Endodermal cell (in vitro differentiated cells): Measurements from ENCODE around the gene XYLT1. TPM values are rescaled to one million over a fixed set of nuclear protein-coding genes. Genes with fewer than 3 reads are reported as not detected.

Source experiments
- DNase-seq: peaks from one replicate; pipeline ENCODE4 v3.0.0-alpha.2; 2017
- H3K27ac ChIP-seq: 2 replicates; pipeline ENCODE4 v1.5.1; 2013; ENCODE audit warnings: mild to moderate bottlenecking, low read depth, low read length, moderate library complexity
- H3K27me3 ChIP-seq: 2 replicates; pipeline ENCODE4 v1.6.1; 2013; ENCODE audit warnings: mild to moderate bottlenecking, low read length, moderate library complexity; ENCODE audit not compliant: insufficient read depth, control insufficient read depth, poor library complexity, severe bottlenecking
- H3K36me3 ChIP-seq: 2 replicates; pipeline ENCODE4 v1.7.0; 2013; ENCODE audit warnings: mild to moderate bottlenecking, low read length, moderate library complexity; ENCODE audit not compliant: control insufficient read depth, insufficient read depth
- H3K4me1 ChIP-seq: one replicate; pipeline ENCODE4 v1.7.0; 2013; ENCODE audit warnings: low read length; ENCODE audit not compliant: control insufficient read depth, insufficient read depth
- H3K4me3 ChIP-seq: 2 replicates; pipeline ENCODE4 v1.5.1; 2013; ENCODE audit warnings: mild to moderate bottlenecking, low read length, moderate library complexity
- H3K9ac ChIP-seq: 2 replicates; pipeline ENCODE4 v1.6.1; 2013; ENCODE audit warnings: mild to moderate bottlenecking, low read length, moderate library complexity; ENCODE audit not compliant: poor library complexity, severe bottlenecking; ENCODE audit errors: extremely low read depth
- H3K9me3 ChIP-seq: 2 replicates; pipeline ENCODE4 v1.6.1; 2013; ENCODE audit warnings: mild to moderate bottlenecking, low read length, moderate library complexity; ENCODE audit not compliant: control insufficient read depth
- H3K27ac Mint-ChIP-seq: 2 replicates; pipeline ENCODE4 v1.8.0; 2020; ENCODE audit warnings: mixed read lengths
- H3K27me3 Mint-ChIP-seq: 2 replicates; pipeline ENCODE4 v1.8.0; 2021; ENCODE audit warnings: mild to moderate bottlenecking, mixed read lengths; ENCODE audit not compliant: insufficient read depth
- H3K36me3 Mint-ChIP-seq: 2 replicates; pipeline ENCODE4 v1.8.0; 2020; ENCODE audit warnings: low read depth, mixed read lengths
- H3K4me1 Mint-ChIP-seq: 2 replicates; pipeline ENCODE4 v1.8.0; 2020; ENCODE audit warnings: mixed read lengths
- H3K4me3 Mint-ChIP-seq: 2 replicates; pipeline ENCODE4 v1.8.0; 2020; ENCODE audit warnings: mild to moderate bottlenecking, moderate library complexity, mixed read lengths
- H3K9me3 Mint-ChIP-seq: 2 replicates; pipeline ENCODE4 v1.8.0; 2020; ENCODE audit warnings: mild to moderate bottlenecking, mixed read lengths
- WGBS, 2 experiments: methylation state at CpG; one replicate each; pipeline versions ENCODE4 v1.1.5 to v1.1.7; 2013; ENCODE audit warnings: missing lambda C conversion rate in 2 of 2, mixed read lengths in 1 of 2; ENCODE audit not compliant: insufficient coverage in 1 of 2, insufficient read length in 1 of 2; 5-methylcytosine and 5-hydroxymethylcytosine counted together
- total RNA-seq, 2 donors: library from RNA; stranded (reverse); fragmentation: NEBNext Ultra II Directional in 1 of 2; extraction: Animal tissue kit (Norgen Biotek cat#: 25700) in 1 of 2; gene quantifications; 2 replicates in 1 of 2; 3 replicates in 1 of 2; pipeline ENCODE4 v1.2.1, GENCODE V29; 2021
- TF ChIP-seq, protein P1 (sequence below): fragments of 200-600 bp; sonication (generic); conservative IDR thresholded peaks from 2 replicates; pipeline ENCODE4 v1.5.0; 2021; ENCODE audit warnings: antibody characterized with exemption, mild to moderate bottlenecking

Gene XYLT1
- total RNA-seq, 2 donors from 2014 or later: 26.8 to 28.5 TPM

DNA sequence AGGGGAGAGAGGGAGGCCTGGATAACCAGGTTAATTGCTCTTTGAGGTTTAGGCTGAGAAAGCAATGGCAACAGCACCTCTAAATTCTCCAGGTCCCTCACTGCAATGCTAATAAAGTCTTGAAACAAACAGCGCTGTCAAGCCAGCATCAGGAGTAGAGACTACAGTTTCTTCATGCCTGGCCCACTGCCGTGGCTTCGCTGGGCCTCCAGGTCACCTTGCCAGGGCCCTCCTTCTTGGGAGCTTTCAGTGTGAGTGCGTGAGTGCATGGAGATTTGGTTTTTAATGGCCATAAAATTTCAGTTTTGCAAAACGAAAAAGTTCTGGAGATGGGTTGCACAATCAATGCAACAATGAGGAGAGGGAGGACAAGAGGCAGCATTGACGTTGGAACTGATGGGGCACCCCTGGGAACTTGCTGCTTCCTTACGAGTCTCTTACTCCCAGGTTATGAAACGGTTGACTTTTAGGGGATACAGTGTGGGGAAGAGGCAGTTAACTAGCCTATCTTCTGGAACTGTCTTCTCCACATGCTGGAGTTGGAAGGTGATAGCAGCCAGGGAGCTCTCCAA lies 229.4 kb downstream of the XYLT1 start:
- Mint-ChIP-seq H3K36me3 (peaks cover 12% of the 10 kb centered on the region), H3K4me3 (no peak overlapping the region), H3K27me3 (no peaks in the 10 kb centered on the region), H3K4me1 (peaks cover 7% of the 10 kb centered on the region), H3K27ac (no peak overlapping the region), H3K9me3 (no peaks in the 10 kb centered on the region)
- Histone ChIP-seq H3K9me3 (no peaks in the 10 kb centered on the region), H3K27ac (no peak overlapping the region), H3K36me3 (no peaks in the 10 kb centered on the region), H3K4me1 (no peaks in the 10 kb centered on the region), H3K4me3 (no peak overlapping the region), H3K9ac (no peak overlapping the region), H3K27me3 (no peaks in the 10 kb centered on the region)
- WGBS, 2 experiments: 90 to 93% methylated on average over 3 to 8 of the region's 8 CpGs
- no peak for DNase-seq
- TF ChIP-seq, protein P1, sequence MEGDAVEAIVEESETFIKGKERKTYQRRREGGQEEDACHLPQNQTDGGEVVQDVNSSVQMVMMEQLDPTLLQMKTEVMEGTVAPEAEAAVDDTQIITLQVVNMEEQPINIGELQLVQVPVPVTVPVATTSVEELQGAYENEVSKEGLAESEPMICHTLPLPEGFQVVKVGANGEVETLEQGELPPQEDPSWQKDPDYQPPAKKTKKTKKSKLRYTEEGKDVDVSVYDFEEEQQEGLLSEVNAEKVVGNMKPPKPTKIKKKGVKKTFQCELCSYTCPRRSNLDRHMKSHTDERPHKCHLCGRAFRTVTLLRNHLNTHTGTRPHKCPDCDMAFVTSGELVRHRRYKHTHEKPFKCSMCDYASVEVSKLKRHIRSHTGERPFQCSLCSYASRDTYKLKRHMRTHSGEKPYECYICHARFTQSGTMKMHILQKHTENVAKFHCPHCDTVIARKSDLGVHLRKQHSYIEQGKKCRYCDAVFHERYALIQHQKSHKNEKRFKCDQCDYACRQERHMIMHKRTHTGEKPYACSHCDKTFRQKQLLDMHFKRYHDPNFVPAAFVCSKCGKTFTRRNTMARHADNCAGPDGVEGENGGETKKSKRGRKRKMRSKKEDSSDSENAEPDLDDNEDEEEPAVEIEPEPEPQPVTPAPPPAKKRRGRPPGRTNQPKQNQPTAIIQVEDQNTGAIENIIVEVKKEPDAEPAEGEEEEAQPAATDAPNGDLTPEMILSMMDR: no peak

DNA sequence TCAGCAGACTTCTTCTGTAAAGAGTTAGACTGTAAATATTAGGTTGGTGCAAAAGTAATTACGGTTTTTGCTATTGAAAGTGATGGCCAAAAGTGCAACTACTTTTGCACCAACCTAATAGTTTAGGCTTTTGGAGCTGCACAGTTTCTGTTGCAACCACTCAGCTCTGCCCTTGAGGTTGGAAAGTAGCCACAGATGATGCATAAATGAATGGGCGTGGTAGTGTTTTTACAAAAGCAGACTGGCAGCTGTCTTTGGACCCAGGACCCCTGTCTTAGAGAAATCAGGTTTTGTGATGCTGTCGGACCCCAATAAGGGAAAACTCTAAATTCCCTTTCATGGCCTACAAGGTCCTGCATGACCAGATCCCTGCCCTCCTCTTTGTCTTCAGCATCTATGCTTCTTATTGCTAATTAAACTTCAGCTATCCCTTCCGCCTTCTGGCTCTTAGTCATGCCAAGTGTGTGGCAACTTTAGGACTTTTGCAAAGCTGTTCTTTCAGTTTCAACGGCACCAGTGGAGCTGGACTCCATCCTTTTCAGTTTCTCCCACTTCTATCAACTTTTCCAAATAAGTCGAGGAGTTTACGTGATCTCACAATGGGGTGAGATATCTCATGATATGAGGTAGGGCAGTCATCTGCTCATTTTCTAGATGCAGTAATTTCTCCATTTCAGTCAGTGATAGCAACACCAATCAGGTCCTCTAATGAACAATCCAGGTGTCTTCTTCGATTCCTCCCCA lies 232.3 kb downstream of the XYLT1 start:
- no peaks in the 10 kb centered on the region for H3K27me3 ChIP-seq
- H3K27ac Mint-ChIP-seq: no peak overlapping the region
- no peaks in the 10 kb centered on the region for H3K9me3 Mint-ChIP-seq
- no peak overlapping the region for H3K4me3 Mint-ChIP-seq
- no peak overlapping the region for H3K27ac ChIP-seq
- H3K9me3 ChIP-seq: no peaks in the 10 kb centered on the region
- no peak overlapping the region for H3K4me3 ChIP-seq
- H3K4me1 ChIP-seq: no peaks in the 10 kb centered on the region
- H3K27me3 Mint-ChIP-seq: no peaks in the 10 kb centered on the region
- no peak overlapping the region for H3K9ac ChIP-seq
- peaks cover 14% of the 10 kb centered on the region for H3K36me3 Mint-ChIP-seq
- 96 to 98% methylated on average over 5 to 8 of the region's 8 CpGs for WGBS, 2 experiments
- no peak for DNase-seq
- no peaks in the 10 kb centered on the region for H3K36me3 ChIP-seq
- TF ChIP-seq, protein P1: no peak
- no peaks in the 10 kb centered on the region for H3K4me1 Mint-ChIP-seq

DNA sequence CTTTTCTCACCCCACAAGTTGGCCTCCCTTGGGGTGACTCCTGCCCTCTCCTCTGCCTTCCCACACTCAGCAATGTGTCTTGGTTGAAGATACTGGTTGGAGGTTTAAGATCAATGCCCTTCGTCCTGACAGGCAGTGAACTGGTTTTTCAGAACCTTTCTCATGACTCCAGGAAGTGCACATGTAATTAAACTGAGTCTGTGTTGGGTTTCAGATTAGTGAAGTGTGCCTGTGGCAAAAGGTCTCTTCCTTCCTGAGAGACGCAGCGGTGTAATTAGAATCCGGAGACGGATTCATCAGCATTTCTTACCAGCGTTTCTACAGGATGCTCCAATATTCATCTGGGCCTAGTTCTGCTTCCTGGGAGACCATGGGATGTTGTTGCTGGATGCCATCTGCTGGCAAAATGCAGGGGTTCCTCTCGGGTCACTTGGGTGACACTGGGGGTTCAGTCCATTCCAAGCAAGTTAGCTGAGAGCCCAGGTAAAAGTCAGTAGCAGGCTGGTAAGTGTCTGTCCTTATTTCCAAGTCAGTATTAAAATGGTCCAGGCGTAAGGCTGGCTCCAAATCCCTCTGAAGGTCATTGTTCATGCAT lies 233.3 kb downstream of the XYLT1 start:
- Histone ChIP-seq H3K9ac (no peak overlapping the region), H3K4me3 (no peak overlapping the region), H3K36me3 (no peaks in the 10 kb centered on the region), H3K27ac (no peak overlapping the region), H3K4me1 (no peaks in the 10 kb centered on the region), H3K9me3 (no peaks in the 10 kb centered on the region), H3K27me3 (no peaks in the 10 kb centered on the region)
- H3K27me3 Mint-ChIP-seq: no peaks in the 10 kb centered on the region
- peaks cover 18% of the 10 kb centered on the region for H3K36me3 Mint-ChIP-seq
- WGBS, 2 experiments: 83 to 92% methylated on average over 4 to 8 of the region's 8 CpGs
- H3K27ac Mint-ChIP-seq: no peak overlapping the region
- H3K4me3 Mint-ChIP-seq: no peak overlapping the region
- no peak for DNase-seq
- TF ChIP-seq, protein P1: no peak
- no peaks in the 10 kb centered on the region for H3K9me3 Mint-ChIP-seq
- H3K4me1 Mint-ChIP-seq: no peaks in the 10 kb centered on the region
